Endothelial cell of umbilical vein (primary cell): ENCODE measurements around the gene AGBL3. TPM values are rescaled to one million over a fixed set of nuclear protein-coding genes. Genes with fewer than 3 reads are reported as not detected.

Source experiments
- BruUV-seq: library from RNA; stranded (reverse); fragments of 400-500 nt; replicated peaks from 2 replicates; lab custom pipeline; 2021; lab: Mats Ljungman, UMichigan
- CTCF ChIA-PET: fragments of 300-600, 350-600 bp; sonication (Branson Sonifier 250); formaldehyde crosslinking; loops from one replicate; lab custom pipeline; 2021; ENCODE audit warnings: antibody characterized with exemption, inconsistent platforms; lab: Charles Lee
- POLR2A ChIA-PET: fragments of 300-600, 350-600 bp; sonication (Branson Sonifier 250); formaldehyde crosslinking; loops from one replicate; lab custom pipeline; 2021; ENCODE audit warnings: antibody characterized with exemption, inconsistent platforms; lab: Charles Lee
- DNase-seq: peaks from one replicate; pipeline ENCODE4 v3.0.0-alpha.2; 2011; ENCODE audit warnings: low read depth, low spot score
- FAIRE-seq: peaks from 2 replicates; lab custom pipeline; 2011; peaks lifted over from hg19 to GRCh38; lab: Jason Lieb, UNC
- H2AFZ ChIP-seq: 2 replicates; pipeline ENCODE4 v1.6.0; 2012; ENCODE audit warnings: low read depth, low read length, control low read depth, inconsistent platforms
- H3K27ac ChIP-seq: 2 replicates; pipeline ENCODE4 v1.5.1; 2011; ENCODE audit warnings: low read depth, mild to moderate bottlenecking, control low read depth, low read length, moderate library complexity; ENCODE audit not compliant: insufficient read depth
- H3K27me3 ChIP-seq, 2 experiments: 2 replicates each; pipeline versions ENCODE4 v1.6.0 to v1.6.1; 2011; ENCODE audit warnings: low read length in 2 of 2, mixed read lengths in 1 of 2; ENCODE audit not compliant: control insufficient read depth in 2 of 2, insufficient read depth in 2 of 2
- H3K36me3 ChIP-seq, 2 experiments: 2 replicates in 1 of 2; 3 replicates in 1 of 2; pipeline ENCODE4 v1.5.1; 2011; ENCODE audit warnings: low read length in 2 of 2, mild to moderate bottlenecking in 1 of 2, moderate library complexity in 1 of 2; ENCODE audit not compliant: control insufficient read depth in 2 of 2, insufficient read depth in 2 of 2; ENCODE audit errors: extremely low read depth in 1 of 2
- H3K4me1 ChIP-seq: 3 replicates; pipeline ENCODE4 v1.5.1; 2011; ENCODE audit warnings: mild to moderate bottlenecking, low read length; ENCODE audit not compliant: control insufficient read depth, insufficient read depth; ENCODE audit errors: extremely low read depth
- H3K4me2 ChIP-seq: 2 replicates; pipeline ENCODE4 v1.6.1; 2011; ENCODE audit warnings: low read length, control low read depth, mixed read lengths; ENCODE audit not compliant: insufficient read depth
- H3K4me3 ChIP-seq, 3 experiments: fragments of 200-600 bp in 1 of 3; sonication (generic), shearing (Covaris generic) in 1 of 3; replicated peaks in 1 of 3; 2 replicates each; pipeline ENCODE4 v1.5.1; 2011 to 2016; ENCODE audit warnings: control low read depth in 3 of 3, low read length in 3 of 3, mild to moderate bottlenecking in 2 of 3, inconsistent platforms in 1 of 3, low read depth in 1 of 3, moderate library complexity in 1 of 3; ENCODE audit not compliant: insufficient read depth in 1 of 3
- H3K79me2 ChIP-seq: 2 replicates; pipeline ENCODE4 v1.6.0; 2012; ENCODE audit warnings: low read length, inconsistent platforms; ENCODE audit not compliant: control insufficient read depth, insufficient read depth
- H3K9ac ChIP-seq: replicated peaks from 2 replicates; pipeline ENCODE3; 2011; ENCODE audit warnings: low read length, control low read depth; ENCODE audit not compliant: insufficient read depth; ENCODE audit errors: extremely low read depth
- H3K9me1 ChIP-seq: replicated peaks from 3 replicates; pipeline ENCODE4 v1.6.0; 2011; ENCODE audit warnings: mild to moderate bottlenecking, low read length; ENCODE audit not compliant: control insufficient read depth, insufficient read depth; ENCODE audit errors: extremely low read depth
- H3K9me3 ChIP-seq: replicated peaks from 2 replicates; pipeline ENCODE4 v1.5.1; 2012; ENCODE audit warnings: low read length, inconsistent platforms; ENCODE audit not compliant: control insufficient read depth, insufficient read depth
- H4K20me1 ChIP-seq: replicated peaks from 2 replicates; pipeline ENCODE3; 2011; ENCODE audit warnings: mild to moderate bottlenecking, low read length; ENCODE audit not compliant: control insufficient read depth, insufficient read depth; ENCODE audit errors: extremely low read depth
- EZH2 ChIP-seq: IDR thresholded peaks from 2 replicates; pipeline ENCODE4 v1.6.1; 2012; ENCODE audit warnings: borderline replicate concordance, low read depth, mild to moderate bottlenecking, moderate library complexity, low read length, inconsistent platforms; ENCODE audit not compliant: severe bottlenecking
- FOS ChIP-seq: IDR thresholded peaks from 2 replicates; pipeline ENCODE4 v1.6.1; 2011; ENCODE audit warnings: mild to moderate bottlenecking, low read length, moderate library complexity, borderline replicate concordance; ENCODE audit not compliant: insufficient read depth
- GATA2 ChIP-seq: IDR thresholded peaks from 2 replicates; pipeline ENCODE4 v1.7.0; 2011; ENCODE audit warnings: low read depth, mild to moderate bottlenecking, moderate library complexity, mixed read lengths, low read length; ENCODE audit not compliant: insufficient read length, insufficient read depth
- JUN ChIP-seq: IDR thresholded peaks from 2 replicates; pipeline ENCODE4 v1.6.1; 2011; ENCODE audit warnings: borderline replicate concordance, low read depth; ENCODE audit not compliant: insufficient read length, insufficient read depth
- MYC ChIP-seq: IDR thresholded peaks from one replicate; pipeline ENCODE4 v1.6.1; 2011; ENCODE audit warnings: mild to moderate bottlenecking, low read depth, low read length
- POLR2A ChIP-seq: IDR thresholded peaks from 2 replicates; pipeline ENCODE4 v1.6.1; 2012; ENCODE audit warnings: low read depth, mild to moderate bottlenecking, control low read depth, low read length
- POLR2AphosphoS5 ChIP-seq: IDR thresholded peaks from 2 replicates; pipeline ENCODE4 v1.6.1; 2012; ENCODE audit warnings: low read depth, mild to moderate bottlenecking, control low read depth, low read length, moderate library complexity; ENCODE audit not compliant: insufficient read depth
- dilution Hi-C: fragments of 300-500 bp; cut with MboI; formaldehyde crosslinking; loops from one replicate; pipeline ENCODE4 v1.15.0; 2019; ENCODE audit warnings: low sequenced_read_pairs; ENCODE audit not compliant: extremely low pct_ligation_motif_present
- intact Hi-C: fragments of 100-400 bp; cut with micrococcal nuclease; formaldehyde crosslinking; loops from one replicate; pipeline ENCODE4 v1.10.0; 2022
- polyA plus RNA-seq, 4 experiments: library from polyadenylated mRNA; depleted of rRNA in 3 of 4; stranded (reverse) in 3 of 4; unstranded in 1 of 4; fragments of >200 nt; gene quantifications; 2 replicates each; pipeline versions ENCODE4 v1.2.1 to v1.2.3, GENCODE V29; 2011 to 2012; ENCODE audit warnings: missing spikeins in 1 of 4
- total RNA-seq: library from RNA; stranded (reverse); gene quantifications from 2 replicates; pipeline ENCODE4 v1.2.3, GENCODE V29; 2021
- TF ChIP-seq, protein P1 (sequence below): IDR thresholded peaks from 2 replicates; pipeline ENCODE4 v1.6.1; 2011; ENCODE audit not compliant: insufficient read depth, insufficient read length
- TF ChIP-seq, protein P2 (sequence below), 2 donors: IDR thresholded peaks; 1 replicate in 1 of 2; 2 replicates in 1 of 2; pipeline ENCODE4 v1.5.1; 2011; ENCODE audit warnings: low read length in 2 of 2, mild to moderate bottlenecking in 2 of 2, moderate library complexity in 2 of 2, control low read depth in 1 of 2, inconsistent platforms in 1 of 2, low read depth in 1 of 2; ENCODE audit not compliant: insufficient read depth in 1 of 2; ENCODE audit errors: extremely low read depth in 1 of 2

The AGBL3 gene
- total and polyA plus RNA-seq, 2 donors (not counting 3 experiments of a cell fraction or from before 2014, with no cell fraction given) = 0.97 to 3.2 TPM

DNA sequence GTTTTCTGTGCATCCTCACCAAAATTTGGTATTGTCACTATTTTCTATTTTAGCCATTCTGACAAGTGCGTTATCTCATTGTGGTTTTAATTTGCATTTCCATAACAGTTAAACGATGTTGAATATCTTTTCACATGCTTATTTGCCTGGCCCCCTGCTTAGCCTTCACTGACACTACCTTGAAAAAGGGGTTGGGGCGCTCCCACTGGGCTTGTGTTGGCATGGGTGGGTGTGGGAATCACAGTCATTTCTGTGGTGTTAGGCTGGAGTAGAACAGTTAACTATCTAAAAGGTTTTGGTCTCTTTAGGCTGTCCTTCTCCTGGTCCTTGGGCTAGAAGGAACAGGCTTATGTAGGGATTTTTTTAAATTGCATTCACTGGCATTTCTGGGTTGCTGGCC is 89.4 kb downstream of the AGBL3 start:
- Histone ChIP-seq H3K9me1 (no peaks in the 10 kb centered on the region), H3K4me3 (no peak overlapping the region), H3K9ac (no peak overlapping the region), H3K4me1 (no peaks in the 10 kb centered on the region), H3K79me2 (no peaks in the 10 kb centered on the region), H3K27me3 (peaks cover 3 to 4% of the 10 kb centered on the region in 2 experiments), H3K9me3 (no peaks in the 10 kb centered on the region), H4K20me1 (no peaks in the 10 kb centered on the region), H3K4me2 (no peak overlapping the region), H3K27ac (no peak overlapping the region), H3K36me3 (no peaks in the 10 kb centered on the region), H2AFZ (no peak overlapping the region)
- ChIA-PET CTCF (no interaction called here), POLR2A (no interaction called here)
- DNase-seq (no peak), FAIRE-seq (no peak)
- TF ChIP-seq POLR2AphosphoS5 (no peak), POLR2A (no peak), EZH2 (no peak), JUN (no peak), MYC (no peak), FOS (no peak), GATA2 (no peak)
- TF ChIP-seq, protein P1, sequence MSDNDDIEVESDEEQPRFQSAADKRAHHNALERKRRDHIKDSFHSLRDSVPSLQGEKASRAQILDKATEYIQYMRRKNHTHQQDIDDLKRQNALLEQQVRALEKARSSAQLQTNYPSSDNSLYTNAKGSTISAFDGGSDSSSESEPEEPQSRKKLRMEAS = no peak
- TF ChIP-seq, protein P2, sequence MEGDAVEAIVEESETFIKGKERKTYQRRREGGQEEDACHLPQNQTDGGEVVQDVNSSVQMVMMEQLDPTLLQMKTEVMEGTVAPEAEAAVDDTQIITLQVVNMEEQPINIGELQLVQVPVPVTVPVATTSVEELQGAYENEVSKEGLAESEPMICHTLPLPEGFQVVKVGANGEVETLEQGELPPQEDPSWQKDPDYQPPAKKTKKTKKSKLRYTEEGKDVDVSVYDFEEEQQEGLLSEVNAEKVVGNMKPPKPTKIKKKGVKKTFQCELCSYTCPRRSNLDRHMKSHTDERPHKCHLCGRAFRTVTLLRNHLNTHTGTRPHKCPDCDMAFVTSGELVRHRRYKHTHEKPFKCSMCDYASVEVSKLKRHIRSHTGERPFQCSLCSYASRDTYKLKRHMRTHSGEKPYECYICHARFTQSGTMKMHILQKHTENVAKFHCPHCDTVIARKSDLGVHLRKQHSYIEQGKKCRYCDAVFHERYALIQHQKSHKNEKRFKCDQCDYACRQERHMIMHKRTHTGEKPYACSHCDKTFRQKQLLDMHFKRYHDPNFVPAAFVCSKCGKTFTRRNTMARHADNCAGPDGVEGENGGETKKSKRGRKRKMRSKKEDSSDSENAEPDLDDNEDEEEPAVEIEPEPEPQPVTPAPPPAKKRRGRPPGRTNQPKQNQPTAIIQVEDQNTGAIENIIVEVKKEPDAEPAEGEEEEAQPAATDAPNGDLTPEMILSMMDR (IDR thresholded peaks at IDR 0.05; ENCODE audit: extremely low read depth in 1 of 2, insufficient read depth in 1 of 2, low read depth in 1 of 2, low read length in 2 of 2) = no peak
- dilution Hi-C loops = no loop called here
- intact Hi-C loops = no loop called here
- no TSS peak for BruUV-seq
